Tibial artery (tissue), 4 donors: ENCODE results near the gene NEB.

Experiments
- DNase-seq, 2 donors: peaks; one replicate each; pipeline ENCODE4 v3.0.0-alpha.2; 2019
- H3K27ac ChIP-seq, 2 donors: fragments of 200-600 bp; sonication (generic) in 1 of 2; 1 replicate in 1 of 2; 2 replicates in 1 of 2; pipeline ENCODE4 v1.5.1; 2018 to 2019; ENCODE audit warnings: mild to moderate bottlenecking in 1 of 2
- H3K27me3 ChIP-seq, 2 donors: fragments of 200-600 bp; sonication (generic) in 1 of 2; one replicate each; pipeline versions ENCODE4 v1.5.1 to v1.6.0; 2016 to 2019
- H3K36me3 ChIP-seq, 3 donors: fragments of 200-600 bp; sonication (generic) in 2 of 3; one replicate each; pipeline ENCODE4 v1.5.1; 2016 to 2019; ENCODE audit warnings: mild to moderate bottlenecking in 2 of 3
- H3K4me1 ChIP-seq, 4 donors: fragments of 200-600 bp; sonication (generic) in 2 of 4; 1 replicate in 3 of 4; 2 replicates in 1 of 4; pipeline ENCODE4 v1.5.1; 2016 to 2019
- H3K4me3 ChIP-seq, 2 donors: fragments of 200-600 bp; sonication (generic) in 1 of 2; 1 replicate in 1 of 2; 2 replicates in 1 of 2; pipeline ENCODE4 v1.5.1; 2018 to 2019; ENCODE audit warnings: mild to moderate bottlenecking in 2 of 2
- H3K9me3 ChIP-seq, 3 donors: fragments of 200-600 bp; sonication (generic) in 1 of 3; one replicate each; pipeline ENCODE4 v1.5.1; 2016 to 2019
- intact Hi-C: fragments of 100-400 bp; cut with DNase I; formaldehyde crosslinking; loops from one replicate; pipeline ENCODE4 v1.15.0; 2023; ENCODE audit warnings: low total_unique reads
- TF ChIP-seq, protein P1 (sequence below), 2 experiments: fragments of 200-600 bp in 1 of 2; fragments of 450-650 bp in 1 of 2; IDR thresholded peaks; one replicate each; pipeline ENCODE4 v1.5.1; 2017 to 2019; ENCODE audit warnings: antibody characterized with exemption in 2 of 2, mild to moderate bottlenecking in 1 of 2, moderate library complexity in 1 of 2

The NEB gene

DNA sequence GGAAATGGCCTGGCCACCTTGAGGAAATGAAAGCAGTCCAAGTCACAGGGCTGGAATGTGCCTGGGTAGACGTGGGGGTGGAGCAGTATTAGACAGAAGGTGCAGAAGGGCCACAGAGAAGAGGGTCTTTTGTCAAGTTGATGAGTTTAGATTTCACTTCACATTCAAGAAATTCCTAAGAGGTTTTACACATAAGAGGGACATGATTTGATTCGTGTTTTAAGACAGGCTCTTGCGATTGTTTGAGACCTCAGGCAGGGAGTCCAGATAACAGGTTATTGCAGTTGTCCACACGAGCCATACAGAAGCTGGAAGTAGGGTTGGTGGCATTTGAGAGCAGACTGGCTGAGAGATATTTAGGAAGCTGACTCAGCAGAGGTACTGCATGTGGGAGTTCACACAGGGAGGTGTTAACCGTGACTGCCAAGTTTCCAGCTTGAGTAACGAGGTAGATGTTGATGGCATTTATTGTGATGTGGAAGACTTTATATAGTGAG lies 64.6 kb downstream of the NEB start:
- TF ChIP-seq, protein P1, sequence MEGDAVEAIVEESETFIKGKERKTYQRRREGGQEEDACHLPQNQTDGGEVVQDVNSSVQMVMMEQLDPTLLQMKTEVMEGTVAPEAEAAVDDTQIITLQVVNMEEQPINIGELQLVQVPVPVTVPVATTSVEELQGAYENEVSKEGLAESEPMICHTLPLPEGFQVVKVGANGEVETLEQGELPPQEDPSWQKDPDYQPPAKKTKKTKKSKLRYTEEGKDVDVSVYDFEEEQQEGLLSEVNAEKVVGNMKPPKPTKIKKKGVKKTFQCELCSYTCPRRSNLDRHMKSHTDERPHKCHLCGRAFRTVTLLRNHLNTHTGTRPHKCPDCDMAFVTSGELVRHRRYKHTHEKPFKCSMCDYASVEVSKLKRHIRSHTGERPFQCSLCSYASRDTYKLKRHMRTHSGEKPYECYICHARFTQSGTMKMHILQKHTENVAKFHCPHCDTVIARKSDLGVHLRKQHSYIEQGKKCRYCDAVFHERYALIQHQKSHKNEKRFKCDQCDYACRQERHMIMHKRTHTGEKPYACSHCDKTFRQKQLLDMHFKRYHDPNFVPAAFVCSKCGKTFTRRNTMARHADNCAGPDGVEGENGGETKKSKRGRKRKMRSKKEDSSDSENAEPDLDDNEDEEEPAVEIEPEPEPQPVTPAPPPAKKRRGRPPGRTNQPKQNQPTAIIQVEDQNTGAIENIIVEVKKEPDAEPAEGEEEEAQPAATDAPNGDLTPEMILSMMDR (IDR thresholded peaks at IDR 0.05), result no peak
- H3K27me3 ChIP-seq, result no peaks in the 10 kb centered on the region
- DNase-seq, result no peak
- H3K27ac ChIP-seq, result no peak overlapping the region
- H3K36me3 ChIP-seq, result no peaks in the 10 kb centered on the region
- no peak overlapping the region for H3K4me3 ChIP-seq
- H3K9me3 ChIP-seq, result no peaks in the 10 kb centered on the region
- H3K4me1 ChIP-seq, result no peaks in the 10 kb centered on the region
- intact Hi-C loops, result no loop called here

DNA sequence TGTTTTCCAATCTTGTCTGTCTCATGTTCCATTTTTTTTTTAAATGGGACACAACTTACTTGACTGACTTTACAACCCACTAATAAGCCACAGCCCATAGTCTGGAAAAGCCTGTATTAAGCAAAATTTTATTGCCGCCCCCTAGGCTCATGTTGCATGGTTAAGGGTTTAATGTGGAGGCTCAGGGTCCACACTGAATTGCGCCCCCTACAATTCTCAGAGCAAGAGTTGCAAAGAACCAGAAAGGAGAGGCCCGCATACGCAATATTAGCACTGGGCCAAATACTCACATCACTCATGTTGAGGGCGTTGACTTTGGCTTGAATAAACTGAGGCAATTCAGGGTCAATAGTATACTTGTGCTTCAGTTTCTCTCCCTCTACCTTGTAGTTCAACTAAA lies 65.5 kb downstream of the NEB start:
- Histone ChIP-seq H3K9me3 (no peaks in the 10 kb centered on the region), H3K4me1 (no peaks in the 10 kb centered on the region), H3K36me3 (no peaks in the 10 kb centered on the region), H3K27ac (no peak overlapping the region), H3K27me3 (no peaks in the 10 kb centered on the region), H3K4me3 (no peak overlapping the region)
- no peak for DNase-seq
- TF ChIP-seq, protein P1 (IDR thresholded peaks at IDR 0.05), result no peak
- intact Hi-C loops, result no loop called here

DNA sequence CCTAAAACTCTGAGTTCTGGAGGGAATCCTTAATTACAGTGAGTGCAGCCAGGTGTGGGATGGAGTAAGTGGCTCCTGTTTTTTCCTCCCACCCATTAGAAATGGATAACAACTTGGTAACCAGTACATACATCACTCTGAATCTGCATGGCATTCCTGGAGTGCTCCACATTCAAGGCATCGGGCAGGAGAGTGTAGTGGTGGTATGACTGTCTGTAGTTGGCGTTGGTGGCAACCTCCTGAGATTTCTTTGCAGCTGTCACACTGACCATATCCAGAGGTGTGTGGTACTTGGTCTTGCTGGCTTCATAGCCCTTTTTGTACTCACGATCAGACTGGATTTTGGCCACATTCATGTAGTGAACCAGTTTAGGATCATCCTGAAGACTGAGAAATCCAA lies 68.3 kb downstream of the NEB start:
- Histone ChIP-seq H3K4me3 (no peak overlapping the region), H3K9me3 (no peaks in the 10 kb centered on the region), H3K4me1 (no peaks in the 10 kb centered on the region), H3K27me3 (no peaks in the 10 kb centered on the region), H3K27ac (no peak overlapping the region), H3K36me3 (no peaks in the 10 kb centered on the region)
- no peak for DNase-seq
- TF ChIP-seq, protein P1 (IDR thresholded peaks at IDR 0.05), result no peak
- intact Hi-C loops, result no loop called here

DNA sequence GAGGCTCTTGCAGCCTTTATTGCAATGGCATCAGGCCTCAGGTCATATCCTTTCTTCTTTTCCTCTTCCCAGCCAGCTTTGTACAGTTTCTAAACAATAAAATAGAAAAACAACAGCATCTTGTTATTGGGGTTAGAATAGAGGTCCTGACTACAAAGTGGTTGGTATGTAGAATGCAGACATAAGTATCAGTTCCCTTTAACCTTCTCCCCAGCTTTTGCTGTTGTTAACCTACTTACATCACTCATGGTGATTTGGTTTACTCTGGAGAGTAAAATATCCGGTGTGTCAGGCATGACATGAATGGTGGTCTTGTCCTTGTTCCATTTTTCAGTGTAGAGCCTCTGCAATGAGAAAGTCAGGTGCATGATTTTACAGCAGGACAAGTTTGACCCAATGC lies 69.8 kb downstream of the NEB start:
- Histone ChIP-seq H3K9me3 (no peaks in the 10 kb centered on the region), H3K27ac (no peak overlapping the region), H3K4me3 (no peak overlapping the region), H3K36me3 (no peaks in the 10 kb centered on the region), H3K27me3 (no peaks in the 10 kb centered on the region), H3K4me1 (no peaks in the 10 kb centered on the region)
- TF ChIP-seq, protein P1 (IDR thresholded peaks at IDR 0.05), result no peak
- DNase-seq, result no peak
- intact Hi-C loops, result no loop called here

DNA sequence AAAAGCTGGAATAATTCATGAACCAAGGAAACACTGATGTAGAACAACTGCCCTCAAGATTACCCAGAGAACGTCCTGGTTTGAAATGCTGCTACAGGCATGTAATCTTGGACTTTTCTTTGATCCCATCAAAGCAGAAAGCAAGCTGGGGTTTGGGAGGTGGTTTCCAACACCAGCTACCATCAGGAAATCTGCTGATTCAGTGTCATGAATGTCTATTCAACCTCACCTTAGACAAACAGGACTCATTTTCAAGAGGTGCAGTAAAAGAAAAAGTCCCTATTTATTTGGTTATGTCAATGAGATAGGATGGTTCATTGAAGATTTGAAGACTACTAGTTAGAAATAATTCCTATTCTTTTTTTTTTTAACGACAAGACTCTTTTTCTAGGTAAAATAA lies 72.7 kb downstream of the NEB start:
- H3K36me3 ChIP-seq, result no peaks in the 10 kb centered on the region
- intact Hi-C loops, result no loop called here

More for the DNA sequence above, 72.7 kb downstream of the NEB start:
- no peak overlapping the region for H3K27ac ChIP-seq
- no peaks in the 10 kb centered on the region for H3K27me3 ChIP-seq
- DNase-seq, result no peak
- H3K4me3 ChIP-seq, result no peak overlapping the region
- TF ChIP-seq, protein P1 (IDR thresholded peaks at IDR 0.05), result no peak
- H3K9me3 ChIP-seq, result no peaks in the 10 kb centered on the region
- no peaks in the 10 kb centered on the region for H3K4me1 ChIP-seq
